GM06990 (cell line): ENCODE measurements around the gene FYN.

ENCODE experiments used
- DNase-seq: peaks from one replicate; pipeline ENCODE4 v3.0.0-alpha.2; 2011; ENCODE audit not compliant: insufficient read length; ENCODE audit errors: extremely low read depth
- H3K27me3 ChIP-seq: replicated peaks from 2 replicates; pipeline ENCODE4 v1.6.0; 2011; ENCODE audit warnings: low read length; ENCODE audit not compliant: control insufficient read depth, insufficient read depth
- H3K36me3 ChIP-seq: 2 replicates; pipeline ENCODE4 v1.5.1; 2011; ENCODE audit warnings: low read length; ENCODE audit not compliant: control insufficient read depth, insufficient read depth
- H3K4me3 ChIP-seq: replicated peaks from 2 replicates; pipeline ENCODE4 v1.5.1; 2011; ENCODE audit warnings: low read depth, mild to moderate bottlenecking, control low read depth, low read length
- CTCF ChIP-seq: IDR thresholded peaks from 2 replicates; pipeline ENCODE4 v1.5.1; 2011; ENCODE audit warnings: low read length, control low read depth, mild to moderate bottlenecking, inconsistent platforms; ENCODE audit not compliant: insufficient read depth, poor library complexity, severe bottlenecking

Gene FYN

DNA sequence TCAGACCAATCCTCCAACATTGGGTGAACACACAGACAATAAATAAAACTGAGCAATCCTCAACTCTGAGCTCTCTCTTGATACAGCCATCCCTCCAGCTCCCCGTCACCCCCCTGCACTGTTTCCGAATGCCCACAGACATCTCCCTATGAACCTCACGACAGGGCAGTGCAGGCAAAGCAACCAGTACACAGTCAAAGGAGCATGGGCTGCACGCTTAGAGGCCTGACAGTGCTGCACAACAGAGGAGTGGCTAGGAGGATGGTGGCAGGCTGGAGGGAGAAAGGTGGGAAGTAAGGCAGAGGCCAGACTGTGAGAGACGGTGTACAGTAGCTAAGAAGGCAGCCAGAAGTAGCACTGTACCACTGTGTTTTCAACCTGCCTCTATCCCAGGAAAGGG lies 24.0 kb downstream of the FYN start:
- DNase-seq: no peak
- H3K4me3 ChIP-seq: no peak overlapping the region
- H3K27me3 ChIP-seq: no peaks in the 10 kb centered on the region
- no peaks in the 10 kb centered on the region for H3K36me3 ChIP-seq
- no peak for TF ChIP-seq CTCF

- H3K36me3 ChIP-seq: no peaks in the 10 kb centered on the region
- no peak for TF ChIP-seq CTCF
- no peak overlapping the region for H3K4me3 ChIP-seq
- no peak for DNase-seq
- no peaks in the 10 kb centered on the region for H3K27me3 ChIP-seq
These were observed 24.9 kb downstream of the FYN start for GRCh38 chr6:111848262-111848812.

GRCh38 chr6:111846492-111847409 lies 26.5 kb downstream of the FYN start:
- no peak for DNase-seq
- no peak overlapping the region for H3K4me3 ChIP-seq
- H3K27me3 ChIP-seq: no peaks in the 10 kb centered on the region
- no peaks in the 10 kb centered on the region for H3K36me3 ChIP-seq
- no peak for TF ChIP-seq CTCF

DNA sequence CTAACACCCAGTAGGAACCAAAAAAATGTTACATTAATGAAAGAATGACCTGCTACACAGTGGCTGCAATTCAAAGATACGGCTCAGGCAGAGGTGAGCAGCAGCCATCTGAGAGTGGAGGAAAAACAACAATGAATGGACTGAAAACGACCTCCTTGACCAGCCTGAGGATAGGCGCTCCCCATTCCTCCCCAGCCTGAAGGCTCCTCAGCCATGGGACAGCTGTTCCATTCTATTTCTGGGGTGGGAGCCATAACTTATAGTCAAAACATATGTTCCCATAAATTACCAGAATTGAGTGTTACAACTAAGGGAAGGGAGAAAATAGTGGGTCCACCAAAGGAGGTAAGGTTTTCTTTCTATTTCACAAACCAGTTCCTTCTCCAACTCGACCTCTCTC lies 27.2 kb downstream of the FYN start:
- no peaks in the 10 kb centered on the region for H3K27me3 ChIP-seq
- H3K36me3 ChIP-seq: no peaks in the 10 kb centered on the region
- H3K4me3 ChIP-seq: no peak overlapping the region
- DNase-seq: no peak
- no peak for TF ChIP-seq CTCF

DNA sequence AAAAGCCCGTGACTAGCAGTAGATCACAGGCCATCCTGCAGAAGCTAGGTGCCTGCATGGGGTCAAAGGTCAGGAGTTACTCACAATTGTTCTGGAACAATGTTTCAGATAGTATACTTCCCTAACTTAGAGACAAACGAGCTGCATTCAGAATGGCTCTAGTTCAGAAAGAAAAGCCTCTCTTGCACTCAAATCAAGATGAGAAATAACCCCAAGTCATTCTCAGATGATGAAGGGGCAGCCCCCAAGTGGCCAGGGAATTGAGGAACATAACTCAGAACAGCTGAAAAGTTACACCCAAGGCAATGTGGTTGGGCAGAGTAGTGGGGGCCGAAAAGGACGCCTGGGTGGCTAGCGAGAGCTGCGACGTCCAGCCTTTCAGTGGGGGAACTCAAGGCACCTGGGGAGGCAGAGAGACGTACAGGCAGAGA lies 27.8 kb downstream of the FYN start:
- H3K4me3 ChIP-seq: no peak overlapping the region
- no peak for TF ChIP-seq CTCF

More for the DNA sequence above, 27.8 kb downstream of the FYN start:
- DNase-seq: peak; percentile 29
- H3K36me3 ChIP-seq: no peaks in the 10 kb centered on the region
- no peaks in the 10 kb centered on the region for H3K27me3 ChIP-seq
